Neuronal stem cell (in vitro differentiated cells): ENCODE measurements around the gene GJA3.

Experiments
- DNase-seq: peaks from one replicate; pipeline ENCODE4 v3.0.0-alpha.2; 2013; ENCODE audit warnings: low spot score
- H2AFZ ChIP-seq: one replicate; pipeline ENCODE4 v1.6.1; 2013; ENCODE audit warnings: mild to moderate bottlenecking, low read length, inconsistent platforms
- H2AK5ac ChIP-seq: 2 replicates; pipeline ENCODE4 v1.6.1; 2013; ENCODE audit warnings: low read depth, mild to moderate bottlenecking, inconsistent platforms, low read length, moderate library complexity, mixed read lengths
- H2BK120ac ChIP-seq: 2 replicates; pipeline ENCODE4 v1.6.1; 2013; ENCODE audit warnings: low read depth, mild to moderate bottlenecking, inconsistent platforms, low read length, moderate library complexity, mixed read lengths
- H2BK12ac ChIP-seq: one replicate; pipeline ENCODE4 v1.6.1; 2013; ENCODE audit warnings: low read length, inconsistent platforms
- H2BK15ac ChIP-seq: 2 replicates; pipeline ENCODE4 v1.6.1; 2013; ENCODE audit warnings: mild to moderate bottlenecking, low read length, inconsistent platforms, mixed read lengths
- H2BK5ac ChIP-seq: one replicate; pipeline ENCODE4 v1.6.1; 2013; ENCODE audit warnings: inconsistent platforms, mild to moderate bottlenecking, low read length, moderate library complexity
- H3K14ac ChIP-seq: one replicate; pipeline ENCODE4 v1.6.1; 2013; ENCODE audit warnings: low read length, inconsistent platforms
- H3K18ac ChIP-seq: 2 replicates; pipeline ENCODE4 v1.6.1; 2013; ENCODE audit warnings: low read length, inconsistent platforms
- H3K23ac ChIP-seq: 2 replicates; pipeline ENCODE4 v1.6.1; 2013; ENCODE audit warnings: low read depth, mild to moderate bottlenecking, mixed read lengths, low read length, inconsistent platforms; ENCODE audit not compliant: poor library complexity
- H3K27ac ChIP-seq: replicated peaks from 3 replicates; pipeline ENCODE4 v1.5.1; 2013; ENCODE audit warnings: low read length, inconsistent platforms
- H3K27me3 ChIP-seq, 3 experiments: 2 replicates each; pipeline ENCODE4 v1.6.1; 2013; ENCODE audit warnings: low read length in 3 of 3, mild to moderate bottlenecking in 2 of 3, inconsistent platforms in 1 of 3, low read depth in 1 of 3, mixed read lengths in 1 of 3, moderate library complexity in 1 of 3; ENCODE audit not compliant: control insufficient read depth in 3 of 3, insufficient read depth in 3 of 3
- H3K36me3 ChIP-seq, 2 donors: replicated peaks in 1 of 2; 2 replicates each; pipeline ENCODE4 v1.6.1; 2013; ENCODE audit warnings: low read length in 2 of 2; ENCODE audit not compliant: control insufficient read depth in 2 of 2, insufficient read depth in 2 of 2
- H3K4ac ChIP-seq: 2 replicates; pipeline ENCODE4 v1.6.1; 2013; ENCODE audit warnings: inconsistent platforms, mild to moderate bottlenecking, low read length, moderate library complexity
- H3K4me1 ChIP-seq, 2 donors: 1 replicate in 1 of 2; 2 replicates in 1 of 2; pipeline ENCODE4 v1.6.1; 2013; ENCODE audit warnings: low read length in 2 of 2, low read depth in 1 of 2; ENCODE audit not compliant: control insufficient read depth in 2 of 2, insufficient read depth in 1 of 2
- H3K4me2 ChIP-seq: one replicate; pipeline ENCODE4 v1.6.1; 2013; ENCODE audit warnings: mild to moderate bottlenecking, low read length, inconsistent platforms; ENCODE audit not compliant: insufficient read depth, poor library complexity, severe bottlenecking
- H3K4me3 ChIP-seq, 2 donors: 2 replicates each; pipeline ENCODE4 v1.5.1; 2013; ENCODE audit warnings: low read length in 2 of 2, mild to moderate bottlenecking in 2 of 2, inconsistent platforms in 1 of 2, moderate library complexity in 1 of 2
- H3K79me1 ChIP-seq: one replicate; pipeline ENCODE4 v1.6.1; 2013; ENCODE audit warnings: low read depth, mild to moderate bottlenecking, inconsistent platforms, low read length, moderate library complexity
- H3K9ac ChIP-seq: one replicate; pipeline ENCODE4 v1.6.1; 2013; ENCODE audit warnings: mild to moderate bottlenecking, low read depth, low read length, inconsistent platforms; ENCODE audit not compliant: poor library complexity
- H3K9me3 ChIP-seq, 2 donors: replicated peaks in 1 of 2; 2 replicates each; pipeline versions ENCODE3 to v1.6.1; 2013; ENCODE audit warnings: low read length in 2 of 2, mild to moderate bottlenecking in 2 of 2, inconsistent platforms in 1 of 2, low read depth in 1 of 2, mixed read lengths in 1 of 2, moderate library complexity in 1 of 2; ENCODE audit not compliant: control insufficient read depth in 2 of 2, insufficient read depth in 1 of 2
- H4K8ac ChIP-seq: one replicate; pipeline ENCODE4 v1.6.1; 2013; ENCODE audit warnings: low read depth, mild to moderate bottlenecking, inconsistent platforms, low read length, moderate library complexity
- H4K91ac ChIP-seq: one replicate; pipeline ENCODE4 v1.6.1; 2013; ENCODE audit warnings: low read length, low read depth, mild to moderate bottlenecking, inconsistent platforms; ENCODE audit not compliant: poor library complexity
- WGBS, 2 donors: extraction: QIAGEN DNeasy Blood & Tissue Kit; methylation state at CpG; one replicate each; pipeline ENCODE4 v1.1.7; 2013; ENCODE audit warnings: missing lambda C conversion rate in 2 of 2, mixed read lengths in 1 of 2; ENCODE audit not compliant: insufficient read length in 2 of 2, insufficient replicate concordance in 1 of 2; ENCODE audit errors: extremely low coverage in 2 of 2; 5-methylcytosine and 5-hydroxymethylcytosine counted together

Gene GJA3

GRCh38 chr13:20193907-20194631 lies 33.2 kb upstream of the GJA3 start:
- H3K79me1 ChIP-seq = no peaks in the 10 kb centered on the region
- no peak for DNase-seq
- no peak overlapping the region for H3K14ac ChIP-seq
- no peak overlapping the region for H2BK12ac ChIP-seq
- no peak overlapping the region for H3K4me3 ChIP-seq
- no peak overlapping the region for H3K27ac ChIP-seq
- H2AFZ ChIP-seq = peak overlapping the region; percentile 89
- no peak overlapping the region for H2BK15ac ChIP-seq
- no peaks in the 10 kb centered on the region for H3K36me3 ChIP-seq
- no peak overlapping the region for H2AK5ac ChIP-seq
- H2BK5ac ChIP-seq = no peak overlapping the region
- no CpG with 5 or more reads among the region's 27 CpGs for WGBS, 2 donors
- no peak overlapping the region for H3K9ac ChIP-seq
- peaks cover 2 to 3% of the 10 kb centered on the region in 2 donors for H3K9me3 ChIP-seq
- H2BK120ac ChIP-seq = no peak overlapping the region
- peaks cover 25 to 77% (median 67%) of the 10 kb centered on the region in 3 experiments for H3K27me3 ChIP-seq
- H3K18ac ChIP-seq = no peak overlapping the region
- no peak overlapping the region for H3K4ac ChIP-seq
- peaks cover 3 to 6% of the 10 kb centered on the region in 2 donors for H3K4me1 ChIP-seq
- no peak overlapping the region for H4K91ac ChIP-seq
- no peak overlapping the region for H4K8ac ChIP-seq
- peak overlapping the region; percentile 96 for H3K4me2 ChIP-seq
- no peak overlapping the region for H3K23ac ChIP-seq

- Histone ChIP-seq H3K4me2 (peak overlapping the region; percentile 96), H2AFZ (peak overlapping the region; percentile 89), H2AK5ac (no peak overlapping the region), H3K23ac (no peak overlapping the region), H3K18ac (no peak overlapping the region), H3K4me3 (peak overlapping the region in 1 of 2 donors; percentile 59), H3K27ac (no peak overlapping the region), H2BK12ac (no peak overlapping the region), H3K36me3 (no peaks in the 10 kb centered on the region), H3K9ac (no peak overlapping the region), H3K14ac (no peak overlapping the region), H4K8ac (no peak overlapping the region), H3K79me1 (no peaks in the 10 kb centered on the region), H2BK15ac (no peak overlapping the region), H3K9me3 (peaks cover 2 to 3% of the 10 kb centered on the region in 2 donors), H4K91ac (no peak overlapping the region), H2BK120ac (no peak overlapping the region), H2BK5ac (no peak overlapping the region), H3K4ac (no peak overlapping the region), H3K27me3 (peaks cover 25 to 84% (median 68%) of the 10 kb centered on the region in 3 experiments), H3K4me1 (peaks cover 3 to 6% of the 10 kb centered on the region in 2 donors)
- DNase-seq = no peak
- WGBS, 2 donors = no CpG with 5 or more reads among the region's 53 CpGs
Measured at GRCh38 chr13:20193162-20193906, 32.5 kb upstream of the GJA3 start.

GRCh38 chr13:20192836-20193161 lies 31.9 kb upstream of the GJA3 start, which contains the start of gene GJB2:
GJB2 (minus strand) TSS chr13:20192938; CDS start chr13:20189581, 3,357 bp downstream.
- peaks cover 3 to 6% of the 10 kb centered on the region in 2 donors for H3K4me1 ChIP-seq
- peak within 1 kb of the TSS; percentile 52 for H2BK15ac ChIP-seq
- no CpG with 5 or more reads among the region's 39 CpGs for WGBS, 2 donors
- H3K4ac ChIP-seq = no peak within 1 kb of the TSS
- peaks cover 25 to 89% (median 68%) of the 10 kb centered on the region in 3 experiments for H3K27me3 ChIP-seq
- peak within 1 kb of the TSS; percentile 32 for H2BK5ac ChIP-seq
- no peak within 1 kb of the TSS for H2AK5ac ChIP-seq
- peaks cover 2 to 3% of the 10 kb centered on the region in 2 donors for H3K9me3 ChIP-seq
- no peak for DNase-seq
- no peak within 1 kb of the TSS for H4K91ac ChIP-seq
- peak within 1 kb of the TSS; percentile 27 to 74 for H3K4me3 ChIP-seq
- no peak within 1 kb of the TSS for H3K14ac ChIP-seq
- H3K79me1 ChIP-seq = no peaks in the 10 kb centered on the region
- peak within 1 kb of the TSS; percentile 89 for H2AFZ ChIP-seq
- H2BK120ac ChIP-seq = no peak within 1 kb of the TSS
- peak within 1 kb of the TSS; percentile 96 for H3K4me2 ChIP-seq
- peak within 1 kb of the TSS; percentile 2 for H3K18ac ChIP-seq
- H4K8ac ChIP-seq = no peak within 1 kb of the TSS
- no peak within 1 kb of the TSS for H3K27ac ChIP-seq
- H3K36me3 ChIP-seq = no peaks in the 10 kb centered on the region
- no peak within 1 kb of the TSS for H2BK12ac ChIP-seq
- peak within 1 kb of the TSS; percentile 68 for H3K23ac ChIP-seq
- peak within 1 kb of the TSS; percentile 25 for H3K9ac ChIP-seq
